ENCODE measurements around the gene OR6C76. TPM values are rescaled to one million over a fixed set of nuclear protein-coding genes. Genes with fewer than 3 reads are reported as not detected.
"Not testable (repeated sequence)": the region's sequence is repeated elsewhere in the genome, so short reads cannot be mapped to it uniquely, and the experiment has no call there.

The OR6C76 gene
- total RNA-seq (2014; rRNA removed; shearing (Covaris generic)), result not detected in 2 replicates

DNA sequence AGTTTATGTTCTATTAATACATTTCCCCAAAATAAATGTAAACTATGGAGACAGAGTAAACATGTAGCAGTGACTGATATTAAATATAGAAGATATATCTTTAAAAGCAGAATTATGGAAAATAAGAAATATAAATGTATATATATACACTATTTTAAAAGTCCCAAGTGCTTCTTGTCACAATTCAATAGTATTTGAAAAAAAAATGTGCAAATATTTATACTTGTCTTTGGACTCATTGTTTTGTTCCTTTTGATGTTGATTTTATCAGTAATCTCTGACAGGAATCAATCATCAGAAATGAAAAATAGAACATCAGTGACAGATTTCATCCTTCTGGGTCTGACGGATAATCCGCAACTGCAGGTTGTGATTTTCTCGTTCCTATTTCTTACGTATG, at the start of gene OR6C76:
OR6C76 (plus strand) TSS at position 301 of the 400 bp plus-strand sequence; CDS start at position 301, 0 bp downstream.
- no peak for DNase-seq (ENCODE audit: low spot score)

- DNase-seq (ENCODE audit: low spot score), result no peak
These were observed 40.2 kb upstream of the OR6C76 start for GRCh38 chr12:55385891-55386290.

DNA sequence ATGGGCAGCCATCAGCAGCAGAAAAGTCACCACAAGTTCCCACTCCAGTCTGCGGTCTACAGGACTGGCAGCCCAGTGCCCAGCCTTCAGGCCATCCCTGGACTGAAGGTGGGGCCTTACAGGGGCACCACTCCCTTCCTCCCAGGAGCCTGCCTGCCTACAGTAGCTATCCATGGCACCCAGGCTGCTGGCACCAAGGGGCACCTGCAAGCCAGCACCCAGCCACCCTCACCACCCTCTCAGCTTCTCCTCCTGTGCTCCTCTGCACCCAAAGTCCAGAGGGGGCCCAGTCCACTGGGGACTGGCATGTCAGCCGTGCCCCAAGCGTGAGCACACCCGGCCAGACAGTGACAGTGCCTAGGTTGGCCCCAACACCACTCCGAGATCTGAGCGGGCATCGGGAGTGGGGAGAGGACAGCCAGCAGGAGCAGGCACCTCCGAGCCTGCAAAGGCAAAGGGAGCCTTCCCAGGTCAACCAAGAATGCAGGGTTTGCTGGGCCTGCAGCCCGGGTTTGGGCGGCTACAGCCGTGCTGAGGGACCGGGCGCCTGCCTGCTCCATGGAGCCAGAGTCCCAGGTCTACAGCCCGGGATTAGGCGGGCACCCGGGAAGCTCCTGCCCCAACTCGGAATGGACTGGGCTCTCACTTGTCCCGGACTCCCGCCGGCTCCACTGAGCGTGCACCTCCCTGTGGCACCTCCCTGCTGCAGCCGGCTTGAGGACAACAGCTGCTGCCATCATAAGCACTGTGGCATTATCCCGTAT, 33.8 kb upstream of the OR6C76 start:
- no peak for DNase-seq (ENCODE audit: low spot score)

DNA sequence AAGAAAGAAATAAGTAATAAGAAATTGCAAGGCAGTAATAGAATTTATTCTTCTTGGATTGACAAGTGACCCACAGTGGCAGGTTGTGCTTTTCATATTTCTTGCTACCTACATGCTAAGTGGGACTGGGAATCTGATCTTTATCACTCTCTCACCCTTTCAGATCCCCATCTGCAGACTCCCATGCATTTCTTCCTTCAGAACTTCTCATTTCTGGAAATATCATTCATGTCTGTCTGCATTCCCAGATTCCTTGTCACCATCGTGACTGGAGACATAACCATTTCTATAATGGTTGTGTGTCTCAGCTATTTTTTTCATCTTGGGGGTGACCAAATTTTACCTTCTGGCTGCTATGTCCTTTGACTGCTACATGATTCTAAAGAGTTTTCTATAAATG, 29.7 kb upstream of the OR6C76 start:
- DNase-seq (ENCODE audit: low spot score), result no peak

DNA sequence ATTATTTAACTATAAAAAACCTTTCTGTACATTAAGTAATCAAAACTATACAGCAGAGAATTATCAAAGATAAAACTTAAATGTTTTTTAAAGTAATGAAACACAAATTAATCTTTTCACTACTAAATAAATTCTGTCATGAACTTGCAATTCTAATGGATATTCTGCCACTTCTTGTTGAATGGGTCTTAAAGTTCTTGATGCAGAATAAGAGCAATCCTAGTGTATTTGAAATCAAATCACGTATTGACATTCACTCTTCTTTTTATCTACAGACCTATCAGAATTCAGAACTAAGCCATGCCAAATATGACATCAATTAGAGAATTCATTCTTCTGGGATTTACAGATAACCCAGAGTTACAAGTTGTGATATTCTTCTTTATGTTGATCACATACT, 25.8 kb upstream of the OR6C76 start, which contains the start of gene OR6C65:
OR6C65 (plus strand) TSS at position 301 of the 400 bp plus-strand sequence; CDS start at position 301, 0 bp downstream.
- no peak for DNase-seq (ENCODE audit: low spot score)

GRCh38 chr12:55407866-55408265, 18.2 kb upstream of the OR6C76 start:
- no peak for DNase-seq (ENCODE audit: low spot score)

GRCh38 chr12:55409133-55409532, 16.9 kb upstream of the OR6C76 start:
- DNase-seq (ENCODE audit: low spot score), result not testable (repeated sequence)

DNA sequence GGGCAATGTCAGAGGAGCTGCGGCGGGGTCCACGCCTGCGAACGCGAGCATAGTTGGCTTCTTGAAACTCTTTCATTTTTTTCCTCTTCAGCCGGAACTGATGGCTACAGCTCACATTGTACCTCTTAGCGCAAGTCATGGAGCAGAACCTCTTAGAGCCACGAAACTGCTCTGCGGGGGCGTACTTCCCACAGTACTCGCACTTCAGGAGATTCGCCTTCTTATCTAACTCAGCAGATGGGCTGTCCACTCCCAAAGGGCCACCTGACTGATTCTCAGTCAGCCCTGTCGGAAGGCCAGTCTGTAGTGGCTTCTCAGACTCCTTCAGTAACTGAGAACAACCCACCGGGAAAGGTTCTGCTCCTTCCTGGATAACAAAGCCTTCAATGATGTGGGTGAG, 13.9 kb upstream of the OR6C76 start:
- not testable (repeated sequence) for DNase-seq (ENCODE audit: low spot score)

- not testable (repeated sequence) for DNase-seq (ENCODE audit: low spot score)
These were observed 12.3 kb upstream of the OR6C76 start for GRCh38 chr12:55413498-55414388.

DNA sequence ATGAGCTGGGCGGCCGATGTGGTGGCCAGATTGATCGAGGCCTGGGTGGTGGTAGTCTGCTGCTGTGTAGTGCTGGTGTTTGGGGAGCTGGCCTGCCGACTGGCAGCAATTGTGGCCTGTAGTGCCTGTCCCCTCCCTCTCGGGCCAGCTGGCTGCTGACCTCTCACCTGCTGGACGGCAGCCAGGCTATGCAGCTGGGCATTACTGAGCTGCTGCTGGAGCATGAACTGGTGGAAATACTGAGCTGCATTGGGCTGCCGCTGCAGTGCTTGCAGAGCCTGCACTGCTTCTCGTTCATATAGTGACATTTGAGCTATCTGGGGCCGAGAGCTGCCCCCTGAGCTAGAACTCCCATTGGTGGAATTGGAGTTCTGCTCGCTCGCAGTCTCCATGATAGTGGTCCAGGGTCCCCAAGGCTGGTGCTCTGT, 11.6 kb upstream of the OR6C76 start:
- DNase-seq (ENCODE audit: low spot score), result not testable (repeated sequence)

DNA sequence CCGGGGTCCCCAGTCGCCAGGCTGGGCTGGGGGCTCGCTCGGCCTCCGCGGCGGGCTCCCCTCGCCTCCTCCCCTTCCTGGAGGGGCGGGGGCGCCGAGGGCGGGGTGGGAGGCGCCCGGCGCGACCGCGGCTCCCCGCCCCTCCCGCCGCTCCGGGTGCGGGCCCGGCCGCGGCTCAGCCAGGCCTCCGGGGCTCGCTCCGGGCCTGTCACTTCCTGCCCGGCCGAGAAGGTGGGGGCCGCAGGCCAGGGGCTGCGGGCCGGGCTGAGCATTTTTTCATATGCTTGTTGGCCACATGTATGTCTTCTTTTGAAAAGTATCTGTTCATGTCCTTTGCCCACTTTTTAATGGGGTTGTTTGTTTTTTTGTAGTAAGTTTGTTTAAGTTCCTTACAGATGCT, 11.2 kb upstream of the OR6C76 start:
- not testable (repeated sequence) for DNase-seq (ENCODE audit: low spot score)

GRCh38 chr12:55416961-55417360, 9.1 kb upstream of the OR6C76 start:
- DNase-seq (ENCODE audit: low spot score), result no peak

- no peak for DNase-seq (ENCODE audit: low spot score)
These were observed 5.6 kb upstream of the OR6C76 start for GRCh38 chr12:55420307-55420962.

DNA sequence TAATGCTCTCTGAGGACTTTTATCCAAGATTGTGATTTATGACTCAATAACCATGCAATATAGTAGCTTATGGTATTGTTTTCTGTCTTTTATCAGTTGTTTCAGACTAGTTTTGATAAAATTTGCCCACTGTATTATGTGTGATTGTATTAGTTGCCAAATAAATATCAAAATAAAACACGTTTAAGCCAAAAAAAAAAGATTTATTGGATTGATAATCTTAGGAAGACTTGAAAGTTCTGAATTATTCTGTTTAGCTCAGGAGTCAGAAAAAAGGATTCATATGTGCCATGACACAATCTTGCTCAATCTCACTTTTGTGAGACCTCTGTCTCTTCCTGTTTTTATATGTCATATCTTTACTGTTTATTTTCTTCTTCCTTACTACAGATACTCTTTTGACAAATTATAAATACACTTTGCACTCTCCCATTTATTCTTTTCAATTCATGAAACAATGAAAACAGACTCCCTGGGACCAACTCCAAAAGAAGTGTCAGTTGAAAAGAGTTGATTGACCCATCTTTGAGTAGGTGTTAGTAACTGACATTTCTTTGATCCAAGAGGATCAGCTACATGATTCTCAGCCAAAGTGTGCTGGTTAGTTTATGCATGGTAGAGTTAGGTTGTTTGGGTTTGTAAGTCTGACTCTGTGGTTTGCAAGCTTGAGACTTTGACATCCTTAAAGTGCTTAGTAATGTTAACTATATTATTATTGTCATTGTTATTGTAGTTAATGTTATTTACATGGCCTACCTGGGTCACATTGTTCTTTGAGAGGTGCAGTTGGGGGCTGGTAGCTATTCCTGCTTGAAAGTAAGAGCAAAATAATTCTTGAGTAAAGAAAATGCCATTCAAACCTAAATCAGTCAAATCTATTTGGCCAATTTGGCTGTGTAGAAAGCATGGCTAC, 2.5 kb downstream of the OR6C76 start:
- DNase-seq (ENCODE audit: low spot score), result no peak

GRCh38 chr12:55441233-55441632, 15.2 kb downstream of the OR6C76 start:
- DNase-seq (ENCODE audit: low spot score), result not testable (repeated sequence)

DNA sequence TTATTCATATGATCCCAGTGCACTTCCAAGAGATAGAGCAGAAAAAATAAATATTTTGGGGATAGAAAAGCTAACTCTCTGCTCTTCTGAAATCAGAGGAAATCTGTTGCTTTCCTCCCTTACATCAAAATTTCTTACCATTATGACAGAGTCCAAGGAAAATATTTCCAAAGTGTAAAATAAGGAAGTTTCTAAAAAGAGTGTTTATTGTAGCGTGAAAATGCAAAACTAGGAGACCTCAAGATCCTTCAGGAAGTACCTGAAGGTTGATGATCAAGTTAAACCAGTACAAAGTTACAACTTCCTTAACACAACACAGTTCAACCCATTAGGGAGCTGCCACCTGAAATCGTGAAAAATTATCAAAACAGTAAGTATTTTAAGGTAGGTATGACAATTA, 17.7 kb downstream of the OR6C76 start, which contains the start of gene OR6C2:
OR6C2 (plus strand) TSS at position 301 of the 400 bp plus-strand sequence. CDS start 8,138 bp downstream, outside the sequence.
- DNase-seq (ENCODE audit: low spot score), result no peak

DNA sequence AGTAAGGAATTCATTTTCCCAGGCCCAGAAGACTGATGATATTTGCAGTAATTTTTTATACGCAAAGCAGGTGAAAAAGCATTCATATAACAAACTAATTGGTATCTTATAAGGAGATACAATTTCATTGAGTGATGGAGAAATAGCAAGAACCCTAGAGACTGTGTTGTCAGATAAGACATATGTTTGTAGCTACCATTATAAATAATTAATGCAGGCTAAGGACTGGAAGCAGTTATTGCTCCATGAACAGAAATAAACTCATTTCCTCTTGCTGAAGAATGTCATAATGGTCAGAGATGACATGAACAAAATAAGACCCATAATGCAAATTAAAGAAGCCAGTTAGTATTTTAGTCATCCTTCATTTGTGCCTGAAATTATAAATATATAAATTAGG, 19.3 kb downstream of the OR6C76 start:
- no peak for DNase-seq (ENCODE audit: low spot score)

GRCh38 chr12:55446326-55446725, 20.3 kb downstream of the OR6C76 start:
- no peak for DNase-seq (ENCODE audit: low spot score)

- DNase-seq (ENCODE audit: low spot score), result no peak
These were observed 22.8 kb downstream of the OR6C76 start for GRCh38 chr12:55448825-55449224.

GRCh38 chr12:55464926-55465325, 38.9 kb downstream of the OR6C76 start:
- DNase-seq (ENCODE audit: low spot score), result not testable (repeated sequence)

DNA sequence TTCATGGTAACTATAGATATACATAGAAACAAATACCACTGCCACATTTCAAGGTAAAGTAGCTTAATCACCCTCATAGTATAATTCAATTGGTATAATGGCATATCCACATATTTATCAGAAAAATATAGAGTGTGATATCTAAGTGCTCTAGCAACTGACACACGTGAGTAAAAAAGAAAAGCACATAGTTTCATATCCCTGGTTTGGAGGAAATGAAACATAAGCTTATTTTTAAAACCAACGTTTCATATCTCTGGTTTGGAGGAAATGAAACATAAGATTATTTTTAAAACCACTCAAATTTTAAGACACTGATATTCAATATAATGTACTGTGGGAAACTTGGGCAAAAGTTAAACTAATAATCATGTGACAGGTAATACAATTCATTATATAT, 41.8 kb downstream of the OR6C76 start:
- DNase-seq (ENCODE audit: low spot score), result no peak
